GM18507 (cell line): ENCODE measurements around the gene TSKU.

Experiments
- DNase-seq: peaks from one replicate; pipeline ENCODE4 v3.0.0; 2011; ENCODE audit warnings: low read depth; ENCODE audit not compliant: insufficient read length; ENCODE audit errors: extremely low spot score
- FAIRE-seq: peaks from 2 replicates; lab custom pipeline; 2011; peaks lifted over from hg19 to GRCh38; lab: Jason Lieb, UNC

The TSKU gene

DNA sequence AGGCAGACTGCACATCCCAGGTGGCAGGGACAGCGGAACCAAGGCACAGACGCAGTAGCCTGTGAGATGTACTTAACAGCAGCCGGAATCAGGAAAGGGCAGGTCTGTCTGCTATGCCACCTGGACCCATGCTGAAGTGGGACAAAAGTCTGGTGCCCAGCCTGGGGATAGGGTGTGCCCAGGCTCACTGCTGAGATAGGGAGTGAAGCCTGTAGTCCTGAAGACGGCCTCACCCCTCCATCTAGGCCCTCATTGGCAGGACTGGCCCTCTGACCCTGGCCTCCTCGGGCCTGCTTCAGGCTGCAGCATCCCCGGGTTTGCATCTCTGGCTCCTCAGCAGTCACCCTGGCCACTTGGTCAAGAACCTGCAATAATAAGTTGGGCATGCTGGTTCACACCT lies 32.4 kb upstream of the TSKU start:
- DNase-seq (no peak), FAIRE-seq (no peak)

GRCh38 chr11:76752321-76753143 lies 30.6 kb upstream of the TSKU start:
- DNase-seq: no peak
- FAIRE-seq: no peak

- DNase-seq (no peak), FAIRE-seq (no peak)
Observed at GRCh38 chr11:76753449-76753848, 29.7 kb upstream of the TSKU start.

GRCh38 chr11:76753950-76754349 lies 29.2 kb upstream of the TSKU start:
- FAIRE-seq: no peak

DNA sequence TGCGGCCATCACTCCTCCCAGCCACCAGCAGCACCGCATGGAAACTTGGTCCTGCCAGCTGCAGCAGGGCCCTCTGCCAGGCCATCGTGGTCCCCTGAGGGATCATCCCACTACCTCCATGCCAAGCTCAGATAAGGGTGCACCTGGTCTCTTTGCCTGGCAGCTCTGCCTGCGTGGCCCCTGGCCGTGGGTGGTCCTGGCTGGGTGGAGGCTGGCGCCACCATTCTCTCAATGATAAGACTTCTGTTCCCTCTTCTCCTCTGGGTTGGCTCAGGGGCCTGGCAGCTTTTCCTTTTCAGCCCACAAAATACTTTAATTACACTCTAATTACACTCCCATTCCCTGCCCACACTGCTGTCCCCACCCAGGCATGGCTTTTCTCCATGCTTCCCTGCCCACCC lies 26.8 kb upstream of the TSKU start:
- DNase-seq (no peak), FAIRE-seq (no peak)

More at GRCh38 chr11:76753950-76754349, 29.2 kb upstream of the TSKU start:
- no peak for DNase-seq

DNA sequence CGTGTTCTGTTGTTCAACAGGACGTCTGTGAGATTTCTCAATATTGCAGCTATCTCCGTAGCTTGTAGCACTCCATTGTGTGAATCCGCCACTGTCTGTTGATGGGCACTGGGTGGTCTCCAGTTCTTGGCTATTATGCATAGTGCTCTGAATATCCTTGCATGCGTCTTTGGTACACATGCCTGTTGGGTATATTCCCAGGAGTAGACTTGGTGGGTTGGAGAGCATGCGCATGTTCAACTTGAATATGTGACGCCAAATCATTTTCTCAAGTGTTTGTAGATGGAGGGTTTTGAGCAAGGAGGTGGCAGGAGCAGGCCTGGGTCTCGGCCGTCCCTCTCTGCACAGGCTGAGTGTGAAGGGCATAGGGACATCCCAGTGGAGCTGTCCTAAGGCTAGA lies 24.8 kb upstream of the TSKU start:
- DNase-seq (no peak), FAIRE-seq (no peak)

DNA sequence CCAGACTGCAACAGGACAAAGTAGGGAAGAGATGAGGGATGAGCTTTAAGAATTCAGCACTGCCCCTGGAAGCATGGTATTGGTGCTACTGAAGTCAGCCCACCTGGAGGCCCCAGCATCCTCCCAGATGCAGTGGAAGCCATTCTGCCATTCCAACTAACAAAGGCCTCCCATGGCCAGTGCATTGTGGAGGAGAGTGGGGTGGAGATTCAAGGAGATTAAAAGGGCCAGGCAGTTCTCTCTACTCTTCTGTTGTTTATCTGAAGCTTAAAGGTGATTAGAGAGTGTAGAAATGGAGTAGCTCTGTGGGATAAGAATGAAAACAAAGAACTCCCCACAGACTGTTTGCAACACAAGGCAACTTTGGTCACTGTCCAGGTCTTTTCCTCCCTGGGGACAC lies 24.1 kb upstream of the TSKU start:
- DNase-seq (no peak), FAIRE-seq (no peak)

DNA sequence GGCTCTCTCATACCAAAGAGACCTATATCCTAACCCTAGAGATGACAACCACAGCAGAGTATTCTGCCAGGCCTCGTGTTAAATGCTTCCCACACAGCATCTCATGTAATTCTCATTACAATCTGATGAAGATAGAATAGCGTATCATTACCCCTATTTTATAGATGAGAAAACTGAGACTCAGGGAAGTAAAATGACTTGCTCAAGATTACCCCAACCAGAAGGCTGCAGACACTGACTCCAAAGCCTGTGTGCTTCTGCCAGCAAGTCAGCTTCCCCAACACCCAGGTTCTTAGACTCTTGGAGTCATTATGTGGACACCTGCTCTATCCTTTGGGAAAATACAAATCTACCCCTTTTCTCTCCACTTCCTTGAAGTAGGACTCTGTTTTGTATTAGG lies 23.6 kb upstream of the TSKU start:
- FAIRE-seq: no peak
- no peak for DNase-seq

DNA sequence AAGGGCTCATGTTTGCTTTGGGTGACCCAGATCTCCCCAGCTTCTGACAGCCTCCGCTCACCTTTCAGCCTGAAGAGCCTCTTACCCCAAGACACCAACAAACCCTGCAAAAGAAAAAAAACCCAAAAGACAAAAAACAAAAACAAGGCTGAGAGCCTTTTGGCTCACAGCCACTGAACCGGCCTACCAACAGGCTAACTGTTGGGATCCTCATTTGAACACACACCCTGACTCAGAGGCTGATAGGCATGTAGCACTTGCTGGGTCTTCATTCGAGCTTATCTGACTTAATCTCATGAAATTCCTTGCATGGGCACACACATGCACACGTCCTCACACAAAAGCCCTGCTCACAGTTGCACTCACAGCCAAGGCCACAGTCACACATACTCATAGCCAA lies 22.9 kb upstream of the TSKU start:
- DNase-seq (no peak), FAIRE-seq (no peak)

- FAIRE-seq: no peak
Observed at GRCh38 chr11:76761718-76762355, 21.3 kb upstream of the TSKU start.

GRCh38 chr11:76762356-76762752 lies 20.8 kb upstream of the TSKU start:
- DNase-seq (no peak), FAIRE-seq (no peak)

More at GRCh38 chr11:76761718-76762355, 21.3 kb upstream of the TSKU start:
- no peak for DNase-seq

DNA sequence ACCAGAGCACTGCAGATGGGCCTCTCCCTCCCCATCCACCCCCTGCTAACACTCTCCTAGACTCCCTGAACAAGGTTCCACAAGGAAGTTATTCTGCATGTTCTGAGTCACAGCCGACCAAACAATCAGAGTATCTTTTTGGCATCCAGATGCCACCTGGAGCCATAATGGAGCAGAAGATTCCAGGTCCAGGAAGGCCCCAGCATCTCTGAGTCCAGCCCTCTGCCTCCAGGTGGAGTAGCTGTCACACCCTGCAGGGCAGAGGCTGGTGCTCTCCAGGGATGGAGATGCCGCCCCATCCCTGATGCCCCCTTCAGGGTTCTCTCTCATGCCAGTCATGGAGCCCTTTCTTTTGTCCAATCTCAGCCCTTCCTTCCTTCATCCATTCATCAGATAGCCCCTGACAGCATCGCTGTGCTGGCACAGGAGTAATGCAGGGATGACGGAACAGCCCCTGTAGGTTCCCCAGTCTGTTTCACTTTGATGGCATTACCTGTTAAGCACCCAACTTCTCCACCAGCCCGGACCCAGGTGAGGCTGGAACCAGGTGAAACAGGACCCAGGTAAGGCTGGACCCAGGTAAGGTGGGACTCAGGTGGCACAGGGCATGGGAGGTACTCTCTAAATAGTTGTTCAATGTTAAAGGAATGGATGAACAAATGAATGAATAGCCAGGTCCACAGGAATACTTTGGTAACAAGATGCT lies 20.1 kb upstream of the TSKU start:
- no peak for FAIRE-seq
- no peak for DNase-seq

- no peak for DNase-seq
- no peak for FAIRE-seq
Observed at GRCh38 chr11:76763573-76764346, 19.4 kb upstream of the TSKU start.

DNA sequence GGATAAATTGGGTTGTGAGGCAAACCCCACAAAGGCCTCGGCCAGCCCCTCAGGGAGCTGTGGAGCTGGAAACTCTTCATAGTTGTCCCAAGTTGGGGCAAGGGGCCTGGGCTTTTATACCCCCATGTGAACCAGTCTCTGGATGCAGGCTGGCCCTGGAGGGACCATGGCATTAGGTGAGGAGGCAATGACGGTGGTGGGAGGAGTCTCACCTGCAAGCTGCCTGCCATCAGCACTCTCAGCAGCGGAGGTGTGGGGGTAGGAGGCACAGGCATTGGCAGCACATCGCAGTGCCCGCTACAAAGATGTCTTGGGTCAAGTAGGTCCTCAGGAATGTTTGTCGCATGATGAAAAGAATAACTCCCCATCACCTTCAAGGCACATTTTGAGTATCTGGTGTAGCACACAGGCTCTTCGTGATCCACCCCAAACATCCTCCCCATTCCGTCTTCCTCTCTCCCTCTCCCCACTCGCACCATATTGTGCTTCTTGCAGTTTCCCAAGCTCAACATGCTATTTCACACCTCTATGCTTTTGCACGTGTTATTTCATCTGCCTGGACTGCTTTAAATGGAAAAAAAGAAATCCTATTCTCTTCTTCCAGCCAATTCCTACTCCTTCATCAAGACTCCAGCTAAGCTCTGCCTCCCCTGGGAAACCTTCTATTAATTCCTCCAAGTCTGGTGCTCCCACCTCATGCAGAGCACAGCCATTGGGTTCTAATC lies 18.1 kb upstream of the TSKU start:
- FAIRE-seq (no peak), DNase-seq (no peak)

GRCh38 chr11:76765863-76766350 lies 17.2 kb upstream of the TSKU start:
- no peak for FAIRE-seq
- no peak for DNase-seq

- FAIRE-seq (no peak), DNase-seq (no peak)
Observed at GRCh38 chr11:76766521-76766920, 16.6 kb upstream of the TSKU start.

- DNase-seq (no peak), FAIRE-seq (no peak)
Observed at GRCh38 chr11:76767659-76768058, 15.5 kb upstream of the TSKU start.

- FAIRE-seq (no peak), DNase-seq (no peak)
Observed at GRCh38 chr11:76768088-76768908, 14.9 kb upstream of the TSKU start.
